Measurements from ENCODE around the gene NFIX.

The NFIX gene

DNA sequence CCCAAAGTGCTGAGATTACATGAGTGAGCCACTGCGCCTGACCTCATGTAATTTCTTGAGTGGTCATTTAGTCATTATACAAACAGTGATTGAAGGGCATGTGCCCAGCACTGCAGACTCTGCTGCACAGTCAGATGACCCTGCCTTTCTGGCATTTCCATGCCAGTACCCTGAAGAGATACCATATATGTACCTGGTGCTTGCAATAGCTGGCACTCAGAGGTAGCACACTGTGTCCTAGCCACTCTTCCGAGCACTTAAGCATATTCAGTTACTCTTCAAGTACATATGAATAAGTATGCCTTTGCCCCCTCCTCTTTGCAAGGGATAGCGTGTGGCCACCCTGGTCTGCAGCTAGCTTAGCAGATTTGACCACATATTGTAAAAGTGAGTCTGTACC is 139.4 kb downstream of the NFIX start:
- DNase-seq, result no peak

DNA sequence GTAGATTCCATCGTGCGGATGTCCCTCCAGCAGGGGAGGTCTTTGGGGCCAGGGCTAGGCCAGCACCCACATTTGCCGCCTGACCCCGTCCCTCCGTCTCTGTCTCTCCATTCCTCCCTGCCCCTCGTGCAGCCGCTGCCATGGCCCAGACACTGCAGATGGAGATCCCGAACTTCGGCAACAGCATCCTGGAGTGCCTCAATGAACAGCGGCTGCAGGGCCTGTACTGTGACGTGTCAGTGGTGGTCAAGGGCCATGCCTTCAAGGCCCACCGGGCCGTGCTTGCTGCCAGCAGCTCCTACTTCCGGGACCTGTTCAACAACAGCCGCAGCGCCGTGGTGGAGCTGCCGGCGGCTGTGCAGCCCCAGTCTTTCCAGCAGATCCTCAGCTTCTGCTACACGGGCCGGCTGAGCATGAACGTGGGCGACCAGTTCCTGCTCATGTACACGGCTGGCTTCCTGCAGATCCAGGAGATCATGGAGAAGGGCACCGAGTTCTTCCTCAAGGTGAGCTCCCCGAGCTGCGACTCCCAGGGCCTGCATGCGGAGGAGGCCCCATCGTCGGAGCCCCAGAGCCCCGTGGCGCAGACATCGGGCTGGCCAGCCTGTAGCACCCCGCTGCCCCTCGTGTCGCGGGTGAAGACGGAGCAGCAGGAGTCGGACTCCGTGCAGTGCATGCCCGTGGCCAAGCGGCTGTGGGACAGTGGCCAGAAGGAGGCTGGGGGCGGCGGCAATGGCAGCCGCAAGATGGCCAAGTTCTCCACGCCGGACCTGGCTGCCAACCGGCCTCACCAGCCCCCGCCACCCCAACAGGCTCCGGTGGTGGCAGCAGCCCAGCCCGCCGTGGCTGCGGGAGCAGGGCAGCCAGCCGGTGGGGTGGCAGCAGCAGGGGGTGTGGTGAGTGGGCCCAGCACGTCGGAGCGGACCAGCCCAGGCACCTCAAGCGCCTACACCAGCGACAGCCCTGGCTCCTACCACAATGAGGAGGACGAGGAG is 140.1 kb downstream of the NFIX start:
- DNase-seq, result no peak

DNA sequence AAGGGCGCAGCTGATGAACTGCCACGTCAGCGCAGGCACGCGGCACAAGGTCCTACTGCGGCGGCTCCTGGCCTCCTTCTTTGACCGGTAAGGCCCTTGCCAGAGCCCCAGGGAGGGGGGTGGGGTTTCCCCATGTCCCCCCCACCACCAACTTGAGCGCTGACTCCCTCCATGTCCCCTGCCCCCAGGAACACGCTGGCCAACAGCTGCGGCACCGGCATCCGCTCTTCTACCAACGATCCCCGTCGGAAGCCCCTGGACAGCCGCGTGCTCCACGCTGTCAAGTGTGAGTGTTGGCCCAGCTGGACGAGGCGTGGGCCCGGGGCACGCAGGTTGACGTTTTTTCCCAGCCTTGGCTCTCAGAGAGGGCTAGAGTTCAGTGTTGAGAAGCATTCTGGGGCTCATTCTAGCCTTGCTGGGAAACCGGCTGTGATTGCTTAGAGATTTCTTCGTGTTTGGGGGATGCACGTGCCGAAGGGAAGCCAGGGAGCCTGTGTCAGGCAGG is 142.1 kb downstream of the NFIX start:
- DNase-seq, result no peak

DNA sequence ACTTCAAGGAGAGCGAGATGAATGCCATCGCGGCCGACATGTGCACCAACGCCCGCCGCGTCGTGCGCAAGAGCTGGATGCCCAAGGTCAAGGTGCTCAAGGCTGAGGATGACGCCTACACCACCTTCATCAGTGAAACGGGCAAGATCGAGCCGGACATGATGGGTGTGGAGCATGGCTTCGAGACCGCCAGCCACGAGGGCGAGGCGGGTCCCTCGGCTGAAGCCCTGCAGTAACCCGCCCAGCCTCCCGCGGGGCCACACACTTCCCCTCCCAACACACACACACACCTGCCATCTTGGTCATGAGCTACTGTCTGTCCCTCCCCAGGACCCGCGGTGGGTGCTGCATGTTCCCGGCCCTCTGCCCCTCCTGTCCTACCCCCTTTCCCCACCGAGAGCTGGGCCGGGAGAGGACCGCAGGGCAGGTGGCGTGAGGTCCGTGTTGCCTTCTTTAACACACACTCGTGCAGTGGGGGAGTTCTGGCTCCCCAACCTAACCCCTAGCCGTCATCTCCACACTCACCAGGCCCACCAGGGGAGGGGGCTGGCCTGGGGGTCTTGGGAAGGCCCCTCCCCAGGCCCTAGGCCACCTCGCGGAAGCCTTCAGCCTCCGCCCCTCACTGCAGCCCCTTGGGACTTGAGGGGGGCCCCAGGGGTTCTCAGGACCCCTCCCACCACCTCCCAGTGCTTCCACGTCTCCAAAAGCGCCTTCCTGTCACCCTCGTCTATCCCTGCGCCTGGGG is 143.1 kb downstream of the NFIX start:
- no peak for DNase-seq

DNA sequence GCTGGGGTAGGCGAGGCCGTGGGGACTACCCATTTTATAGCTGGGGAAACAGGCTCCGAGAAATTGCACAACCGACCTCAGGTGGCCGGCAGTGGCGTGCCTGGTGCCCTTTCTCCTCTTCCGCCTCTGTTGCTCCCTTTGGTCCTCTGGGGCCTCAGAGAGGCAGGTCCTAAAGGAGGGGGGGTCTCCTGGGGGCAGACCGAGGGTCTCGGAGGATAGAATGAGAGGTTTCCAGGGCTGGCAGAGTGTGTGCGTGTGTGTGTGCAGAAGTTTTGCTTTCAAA is 143.6 kb downstream of the NFIX start:
- DNase-seq, result no peak

DNA sequence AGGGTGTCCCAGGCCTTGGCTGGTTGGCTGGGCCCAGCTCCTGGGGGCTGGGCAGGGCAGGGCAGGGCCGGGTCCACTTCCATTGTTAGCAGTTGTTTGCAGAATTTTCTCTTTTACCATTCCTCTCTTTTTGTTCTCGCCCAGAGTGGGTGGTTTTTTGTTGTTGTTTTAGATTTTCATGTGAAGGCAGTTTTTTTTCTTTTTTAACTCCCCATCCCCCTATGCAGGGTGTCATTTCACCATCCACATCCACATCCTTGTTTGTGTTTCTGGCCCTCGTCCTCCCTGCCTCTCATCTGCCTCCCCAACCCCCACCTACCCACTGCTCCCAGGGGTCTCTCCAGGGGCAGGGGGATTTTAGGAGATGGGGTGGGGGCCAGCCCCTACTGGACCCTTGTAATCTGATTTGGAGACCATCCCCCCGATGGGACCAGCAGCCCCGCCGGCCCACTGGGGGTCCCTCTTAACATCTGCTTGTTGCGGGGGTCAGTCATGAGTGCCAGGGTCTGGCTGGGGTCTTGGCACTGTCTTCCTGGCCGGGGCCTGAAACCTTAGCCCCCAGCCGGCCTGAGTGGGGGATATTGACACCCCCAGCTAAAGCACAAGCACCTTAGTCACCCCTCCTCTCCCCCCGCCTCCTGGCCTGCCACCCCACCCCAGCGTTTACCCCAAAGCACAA is 144.5 kb downstream of the NFIX start:
- DNase-seq, result no peak

DNA sequence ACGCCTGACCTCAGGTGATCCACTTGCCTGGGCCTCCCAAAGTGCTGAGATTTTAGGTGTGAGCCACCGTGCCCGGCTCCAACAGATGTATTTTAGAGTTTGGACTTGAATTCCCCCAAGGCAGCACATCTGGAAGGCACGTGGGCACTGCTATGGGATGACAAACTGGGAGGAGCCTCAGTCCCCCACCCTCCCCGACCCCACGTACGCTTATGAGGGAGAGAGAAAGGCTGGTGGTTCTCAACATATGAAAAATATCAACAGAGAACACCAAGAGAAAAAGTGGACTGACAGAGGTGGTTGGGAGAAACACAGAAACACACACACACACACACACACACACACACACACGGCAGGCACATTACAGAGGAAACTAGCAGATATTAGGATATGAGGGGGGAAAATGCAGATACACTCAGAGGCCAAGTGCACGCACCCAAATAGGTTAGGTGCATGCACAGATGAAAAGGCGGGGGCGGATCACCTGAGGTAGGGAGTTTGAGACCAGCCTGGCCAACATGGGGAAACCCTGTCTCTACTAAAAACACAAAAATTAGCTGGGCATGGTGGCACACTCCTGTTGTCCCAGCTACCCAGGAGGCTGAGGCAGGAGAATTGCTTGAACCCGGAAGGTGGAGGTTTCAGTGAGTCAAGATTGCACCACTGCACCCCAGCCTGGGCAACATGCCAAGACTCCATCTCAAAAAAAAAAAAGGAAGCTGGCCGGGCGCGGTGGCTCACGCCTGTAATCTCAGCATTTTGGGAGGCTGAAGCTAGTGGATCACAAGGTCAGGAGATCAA is 151.7 kb downstream of the NFIX start:
- DNase-seq, result no peak
